Measurements from ENCODE around the gene ADSS2.

Gene ADSS2

GRCh38 chr1:244473059-244473605 is 21.4 kb upstream of the ADSS2 start:
- peaks cover 3% of the 10 kb centered on the region for H3K9me3 Mint-ChIP-seq
- H3K4me1 Mint-ChIP-seq: no peaks in the 10 kb centered on the region
- H3K4me3 Mint-ChIP-seq: no peak overlapping the region
- no peaks in the 10 kb centered on the region for H3K27me3 Mint-ChIP-seq (ENCODE audit: low read depth)
- H3K27ac Mint-ChIP-seq: no peak overlapping the region
- H3K36me3 Mint-ChIP-seq (ENCODE audit: low read depth): no peaks in the 10 kb centered on the region
- TF ChIP-seq CTCF (IDR thresholded peaks at IDR 0.05; ENCODE audit: unreplicated experiment in 3 of 3): no peak

GRCh38 chr1:244466724-244467123 is 15.0 kb upstream of the ADSS2 start:
- Mint-ChIP-seq H3K4me1 (no peaks in the 10 kb centered on the region), H3K4me3 (no peak overlapping the region), H3K9me3 (no peaks in the 10 kb centered on the region), H3K27ac (no peak overlapping the region), H3K36me3 (ENCODE audit: low read depth) (no peaks in the 10 kb centered on the region), H3K27me3 (ENCODE audit: low read depth) (no peaks in the 10 kb centered on the region)
- TF ChIP-seq CTCF (IDR thresholded peaks at IDR 0.05; ENCODE audit: unreplicated experiment in 3 of 3): no peak

GRCh38 chr1:244461245-244462071 is 9.7 kb upstream of the ADSS2 start, which contains the start of gene CATSPERE:
Gene CATSPERE, plus strand, starts transcription at chr1:244461273. Its CDS starts 157 bp downstream, at chr1:244461430.
- H3K9me3 Mint-ChIP-seq: peaks cover 10% of the 10 kb centered on the region
- H3K36me3 Mint-ChIP-seq (ENCODE audit: low read depth): peaks cover 12% of the 10 kb centered on the region
- peaks cover 5% of the 10 kb centered on the region for H3K4me1 Mint-ChIP-seq
- no peaks in the 10 kb centered on the region for H3K27me3 Mint-ChIP-seq (ENCODE audit: low read depth)
- no peak for TF ChIP-seq CTCF (IDR thresholded peaks at IDR 0.05; ENCODE audit: unreplicated experiment in 3 of 3)
- H3K27ac Mint-ChIP-seq: peak within 1 kb of the TSS; percentile 81 to 97 (median 91)
- peak within 1 kb of the TSS; percentile 81 to 91 (median 83) for H3K4me3 Mint-ChIP-seq

- H3K36me3 Mint-ChIP-seq (ENCODE audit: low read depth): peaks cover 12% of the 10 kb centered on the region
- H3K9me3 Mint-ChIP-seq: peaks cover 10% of the 10 kb centered on the region
- H3K27ac Mint-ChIP-seq: peak overlapping the region; percentile 62 to 78 (median 70)
- H3K27me3 Mint-ChIP-seq (ENCODE audit: low read depth): no peaks in the 10 kb centered on the region
- H3K4me3 Mint-ChIP-seq: peak overlapping the region; percentile 42 to 76 (median 61)
- no peak for TF ChIP-seq CTCF (IDR thresholded peaks at IDR 0.05; ENCODE audit: unreplicated experiment in 3 of 3)
- peaks cover 5% of the 10 kb centered on the region for H3K4me1 Mint-ChIP-seq
Observed at GRCh38 chr1:244460197-244460596, 8.5 kb upstream of the ADSS2 start.

GRCh38 chr1:244458781-244459180 is 7.1 kb upstream of the ADSS2 start:
- TF ChIP-seq CTCF (IDR thresholded peaks at IDR 0.05; ENCODE audit: unreplicated experiment in 3 of 3): no peak
- no peak overlapping the region for H3K4me3 Mint-ChIP-seq

More at GRCh38 chr1:244458781-244459180, 7.1 kb upstream of the ADSS2 start:
- Mint-ChIP-seq H3K36me3 (ENCODE audit: low read depth) (peaks cover 12% of the 10 kb centered on the region), H3K9me3 (peaks cover 10% of the 10 kb centered on the region), H3K4me1 (peaks cover 5% of the 10 kb centered on the region), H3K27ac (no peak overlapping the region), H3K27me3 (ENCODE audit: low read depth) (no peaks in the 10 kb centered on the region)
